ENCODE data around the gene KHDRBS2. TPM values are rescaled to one million over a fixed set of nuclear protein-coding genes. Genes with fewer than 3 reads are reported as not detected.
A peak's percentile ranks its signal among the peaks of the same experiment; 100 is the strongest.

Gene KHDRBS2
- total RNA-seq, 1 donor from 2014 or later = 0.41 TPM

DNA sequence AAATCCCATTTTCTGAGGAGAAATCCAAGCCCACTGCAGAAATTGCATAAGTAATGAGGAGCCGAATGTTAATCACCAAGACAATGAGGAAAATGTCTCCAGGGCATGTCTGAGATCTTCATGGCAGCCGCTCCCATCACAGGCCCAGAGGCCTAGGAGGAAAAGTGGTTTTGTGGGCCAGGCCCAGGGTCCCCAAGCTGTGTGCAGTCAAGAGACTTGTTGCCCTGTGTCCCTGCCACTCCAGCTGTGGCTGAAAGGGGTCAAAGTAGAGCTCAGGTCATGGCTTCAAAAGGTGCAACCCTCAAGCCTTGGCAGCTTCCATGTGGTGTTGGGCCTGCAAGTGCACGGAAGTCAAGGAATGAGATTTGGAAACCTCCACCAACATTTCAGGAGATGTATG, 276.6 kb downstream of the KHDRBS2 start:
- no peak for DNase-seq

DNA sequence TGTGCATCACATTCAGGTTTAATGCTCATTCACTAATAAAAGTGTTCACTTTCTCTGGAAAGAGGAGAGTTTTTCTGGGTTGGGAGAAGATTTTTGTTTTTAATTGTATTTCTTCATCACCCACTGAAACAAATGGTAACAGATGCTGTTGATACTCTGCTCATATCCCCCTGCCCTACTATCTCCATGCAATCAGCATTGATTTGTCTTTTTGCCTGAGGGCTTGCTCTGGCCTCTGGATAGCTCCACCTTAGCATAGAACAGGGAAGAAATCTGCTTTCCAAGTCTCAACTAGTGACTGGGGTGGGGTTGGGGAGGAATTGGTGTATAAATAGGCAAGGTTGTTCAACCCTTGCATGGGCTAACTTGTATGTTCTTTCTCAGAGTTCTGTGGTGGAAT, 296.4 kb downstream of the KHDRBS2 start:
- DNase-seq = no peak

DNA sequence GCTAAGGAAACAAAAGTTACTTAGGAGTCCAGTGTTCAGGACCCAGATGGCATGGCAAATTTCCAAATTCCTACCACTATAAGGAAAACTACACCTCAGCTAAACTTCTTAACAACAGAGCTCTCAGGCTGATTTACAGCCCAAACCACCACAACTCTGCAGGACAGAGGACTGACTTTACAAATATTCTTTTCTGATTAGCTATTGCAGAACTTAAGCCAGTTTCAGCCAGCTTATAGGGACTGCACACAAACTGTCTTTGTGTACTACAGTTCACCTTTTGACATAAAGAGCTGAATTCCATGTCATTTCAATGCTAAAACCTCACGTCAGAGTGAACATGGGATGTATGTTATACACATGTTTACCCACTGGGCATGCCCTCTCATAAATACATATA, 305.4 kb downstream of the KHDRBS2 start:
- DNase-seq = no peak

DNA sequence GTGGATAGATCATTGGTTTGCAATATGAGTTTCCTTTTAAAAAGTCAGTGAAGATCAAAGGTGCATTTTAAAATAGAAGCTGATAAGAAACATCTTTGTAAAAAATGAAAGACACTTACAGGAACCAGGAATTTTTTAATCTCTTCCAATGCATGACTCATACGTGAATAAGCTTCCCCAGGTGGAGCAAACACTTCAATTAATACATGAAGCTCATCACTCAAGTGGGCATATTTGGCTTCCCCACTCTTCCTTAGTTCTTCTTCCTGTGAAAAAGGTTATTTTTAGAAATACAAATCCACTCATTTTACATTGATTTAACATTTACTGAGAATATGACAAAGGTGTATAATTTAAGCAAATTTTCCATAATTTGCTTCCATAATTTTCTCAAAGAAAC, 308.1 kb downstream of the KHDRBS2 start:
- DNase-seq = no peak

DNA sequence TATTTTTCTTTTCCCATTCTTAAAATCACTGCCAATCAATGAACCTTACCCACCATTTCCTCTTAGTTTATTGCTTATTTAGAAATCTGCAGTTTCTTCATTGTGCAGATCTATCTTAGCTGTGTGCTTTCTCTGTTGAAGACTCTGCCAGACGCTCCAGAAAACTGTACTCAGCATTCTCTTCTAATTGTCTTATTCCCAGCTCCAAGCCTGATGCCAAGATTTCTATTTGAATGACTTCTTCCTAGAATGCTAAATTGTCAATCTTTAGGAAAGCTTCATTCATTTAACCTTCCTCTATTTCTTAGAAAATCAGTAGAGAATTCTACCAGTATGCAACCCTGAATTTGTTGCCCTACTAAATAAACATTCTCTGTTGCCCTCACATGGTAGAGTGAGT, 308.9 kb downstream of the KHDRBS2 start:
- no peak for DNase-seq

DNA sequence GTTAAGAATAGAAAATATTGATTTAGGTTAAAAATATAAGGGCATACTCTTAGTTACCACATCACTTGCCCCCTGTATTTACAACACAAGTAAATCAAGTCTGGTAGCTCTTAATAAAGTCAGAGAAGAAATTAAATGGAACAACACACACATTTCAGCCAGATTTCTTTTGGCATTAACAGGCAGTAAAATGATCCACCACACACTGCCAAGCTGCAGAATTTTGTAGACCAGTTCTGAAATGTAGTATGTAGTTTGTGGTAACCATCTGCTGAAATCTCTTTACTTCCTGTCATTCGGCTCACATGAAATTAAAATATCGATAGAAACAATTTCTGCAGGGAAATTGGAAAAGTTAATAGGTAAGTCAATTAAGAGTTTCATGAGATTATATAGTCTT, 326.8 kb downstream of the KHDRBS2 start:
- DNase-seq = no peak

DNA sequence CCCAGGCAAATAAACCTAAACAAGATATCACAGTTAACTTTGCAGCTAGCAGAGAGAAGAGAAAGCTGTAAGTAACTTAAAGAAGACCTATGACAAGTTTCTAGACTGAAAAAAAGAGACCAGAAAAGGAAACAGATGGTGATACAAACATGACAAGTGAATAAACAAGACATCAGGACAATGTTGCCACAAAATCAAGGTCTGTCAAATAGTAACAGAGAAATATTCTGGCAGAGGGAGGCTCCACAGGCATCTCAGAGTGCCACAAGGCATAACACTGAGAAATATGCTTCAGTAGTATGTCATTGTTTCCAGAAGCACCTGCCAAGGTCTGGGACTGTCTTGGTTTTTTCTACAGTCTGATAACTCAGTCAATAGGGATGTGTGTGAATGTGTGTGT, 332.2 kb downstream of the KHDRBS2 start:
- no peak for DNase-seq

DNA sequence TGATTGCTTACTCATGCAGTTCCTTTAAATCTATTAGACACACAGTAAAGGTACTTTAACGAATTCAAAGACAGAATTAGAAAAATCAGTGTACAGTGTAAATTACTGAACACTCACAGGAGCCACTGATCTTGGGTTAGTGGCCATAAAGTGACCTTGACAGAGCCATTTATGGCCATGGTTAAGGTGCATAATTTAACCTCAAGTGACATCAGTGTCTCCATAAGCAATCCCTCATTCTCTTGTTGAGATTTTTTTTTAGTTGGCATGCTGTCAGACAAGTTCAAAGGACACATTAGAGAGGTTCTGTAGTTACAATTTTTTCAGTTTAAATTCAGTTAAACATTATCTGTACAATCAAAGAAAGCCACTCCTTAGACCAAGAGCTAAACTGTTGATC, 334.4 kb downstream of the KHDRBS2 start:
- no peak for DNase-seq

DNA sequence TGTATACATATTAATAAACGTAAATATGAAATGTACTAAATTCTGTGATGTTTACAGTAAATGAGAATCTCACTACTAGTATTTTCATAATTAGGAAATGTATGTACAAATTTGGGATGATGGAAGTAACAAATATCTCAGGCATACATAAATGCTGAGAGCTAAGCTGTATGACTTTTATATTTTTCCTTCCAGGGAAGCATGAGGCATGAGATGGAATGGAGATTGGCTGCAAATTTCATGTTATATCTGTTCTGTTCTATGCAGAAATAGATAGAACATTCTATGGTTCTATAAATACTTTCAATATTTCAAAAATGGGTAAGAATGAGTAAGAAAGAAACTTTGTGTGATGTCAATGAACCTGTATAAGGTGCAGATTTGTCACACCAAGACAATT, 335.2 kb downstream of the KHDRBS2 start:
- DNase-seq = no peak

DNA sequence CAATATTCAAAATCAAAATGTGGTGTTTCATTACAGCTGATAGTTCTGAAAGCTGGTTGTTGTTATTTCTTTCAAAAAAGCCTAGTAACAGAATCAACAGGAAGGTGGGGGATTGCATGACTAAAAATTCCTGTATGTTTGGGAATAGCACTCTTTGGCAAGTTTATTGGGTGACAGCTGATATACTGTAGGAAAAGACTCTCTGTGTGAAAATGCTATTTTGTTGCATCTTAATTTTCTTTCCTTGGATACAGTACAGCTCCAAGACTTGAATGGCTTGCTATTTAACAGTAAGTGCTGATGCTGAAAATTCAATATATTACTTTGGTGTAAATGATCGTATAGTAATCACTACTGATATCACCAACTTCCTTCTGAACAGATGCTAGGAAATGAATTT, 336.1 kb downstream of the KHDRBS2 start:
- DNase-seq = no peak

DNA sequence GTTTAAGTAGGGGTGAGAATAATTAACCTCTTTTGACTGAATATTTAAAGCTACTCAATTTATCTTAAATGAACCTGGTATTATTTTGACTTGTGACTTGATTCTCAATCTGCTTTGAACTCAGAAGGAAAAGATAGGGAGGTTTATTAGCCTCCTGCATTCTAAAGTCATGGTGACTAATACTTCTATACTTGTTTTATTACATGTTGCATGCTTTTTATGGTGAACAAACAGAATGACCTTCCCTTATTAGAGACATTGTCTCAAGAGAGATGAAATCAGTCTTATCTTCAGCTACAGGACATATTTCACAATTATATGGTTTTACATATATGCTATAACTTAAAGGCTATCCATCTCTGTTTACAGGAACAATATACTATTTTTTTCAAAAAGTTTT, 336.9 kb downstream of the KHDRBS2 start:
- no peak for DNase-seq

DNA sequence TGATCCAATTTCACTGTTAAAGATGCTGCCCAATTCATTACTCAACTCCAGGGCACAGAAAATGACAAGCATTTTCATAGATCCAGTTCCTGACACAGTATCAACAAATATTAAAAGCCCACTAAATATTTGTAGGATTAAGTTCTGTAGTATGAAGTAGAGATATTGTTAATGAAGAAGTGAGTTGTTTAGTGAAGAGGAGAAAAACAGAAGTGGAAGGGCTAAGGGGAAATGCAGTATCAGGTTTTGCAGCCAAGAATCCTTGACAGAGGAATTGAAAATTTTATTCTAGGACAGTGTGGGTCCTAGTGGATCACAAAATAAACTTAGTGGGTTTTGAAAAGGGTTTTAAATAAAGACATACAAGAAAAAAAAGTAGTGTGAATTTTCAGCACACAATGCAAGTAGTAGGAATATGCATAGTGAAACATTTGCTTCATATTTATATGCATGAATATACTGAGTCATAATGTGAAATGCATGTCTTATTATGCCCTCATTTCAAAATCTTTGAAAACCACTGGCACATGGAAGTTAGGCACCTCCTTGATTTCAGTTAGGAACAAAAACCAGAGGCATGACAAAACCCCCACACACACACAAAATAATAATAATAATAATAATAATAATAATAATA, 338.6 kb downstream of the KHDRBS2 start:
- DNase-seq = no peak

DNA sequence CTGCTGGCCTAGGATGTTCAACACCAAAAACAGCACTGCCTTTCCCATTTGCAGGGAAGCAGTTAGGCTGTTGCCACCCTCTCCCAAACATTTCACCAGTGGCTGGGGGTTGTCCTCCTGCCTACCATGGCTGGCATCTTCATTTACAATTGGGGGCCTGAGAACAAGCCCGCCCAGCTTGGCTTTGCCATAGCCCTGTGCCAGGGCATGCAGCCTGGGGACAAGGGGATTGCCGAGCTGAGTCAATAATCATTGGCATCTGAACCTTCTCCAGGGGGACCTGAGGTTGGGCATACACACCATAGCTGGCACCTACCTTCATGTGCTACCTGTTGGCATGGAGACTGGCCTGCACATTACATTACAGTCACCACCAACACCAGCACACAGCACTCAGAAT, 345.1 kb downstream of the KHDRBS2 start:
- DNase-seq = no peak

DNA sequence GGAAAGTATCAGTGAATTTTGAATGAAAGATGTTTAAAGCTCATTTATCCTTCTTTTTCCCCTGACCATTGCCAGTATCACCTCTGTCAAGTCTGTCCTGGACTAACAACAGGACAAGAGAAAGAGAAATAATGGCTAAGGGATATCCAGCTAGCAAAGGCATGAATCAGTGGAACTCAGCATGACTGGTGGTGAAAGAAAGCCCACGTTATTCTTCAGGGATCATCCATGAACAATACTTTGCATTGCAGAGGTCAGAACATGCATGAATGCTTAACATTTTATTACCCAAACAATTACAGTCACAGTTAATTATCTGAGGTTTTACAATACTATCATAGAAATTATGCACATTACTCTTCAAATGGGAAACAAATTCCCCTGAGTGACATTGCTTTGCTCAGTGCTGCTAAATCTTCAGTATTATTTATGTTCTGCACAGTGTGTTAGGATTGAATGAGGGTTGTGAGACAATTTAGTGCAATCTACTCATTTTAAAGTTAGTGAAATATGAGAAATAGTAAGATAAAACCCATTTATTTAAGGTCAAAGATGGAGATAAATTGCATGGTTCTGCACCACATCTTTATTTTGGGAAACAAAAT, 350.7 kb downstream of the KHDRBS2 start:
- DNase-seq = no peak

DNA sequence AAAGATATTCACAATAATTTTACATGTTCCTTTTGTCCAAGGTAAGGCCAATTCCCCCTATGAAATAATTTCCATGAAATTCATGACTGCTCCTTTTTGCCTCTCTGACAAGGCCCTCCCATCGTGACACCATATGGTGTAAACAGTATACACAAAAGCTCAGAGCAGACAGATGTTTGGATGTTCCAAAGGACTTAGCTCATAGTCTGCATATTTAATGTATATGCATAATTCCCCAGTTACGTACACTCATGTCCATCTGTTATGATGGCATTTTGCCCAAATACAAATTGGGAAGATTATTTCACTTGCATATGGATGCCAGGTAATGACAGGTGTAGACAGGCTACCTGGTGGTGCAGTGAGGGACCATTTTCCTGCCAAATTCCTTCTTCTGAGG, 376.5 kb downstream of the KHDRBS2 start:
- peak; percentile 52 for DNase-seq

DNA sequence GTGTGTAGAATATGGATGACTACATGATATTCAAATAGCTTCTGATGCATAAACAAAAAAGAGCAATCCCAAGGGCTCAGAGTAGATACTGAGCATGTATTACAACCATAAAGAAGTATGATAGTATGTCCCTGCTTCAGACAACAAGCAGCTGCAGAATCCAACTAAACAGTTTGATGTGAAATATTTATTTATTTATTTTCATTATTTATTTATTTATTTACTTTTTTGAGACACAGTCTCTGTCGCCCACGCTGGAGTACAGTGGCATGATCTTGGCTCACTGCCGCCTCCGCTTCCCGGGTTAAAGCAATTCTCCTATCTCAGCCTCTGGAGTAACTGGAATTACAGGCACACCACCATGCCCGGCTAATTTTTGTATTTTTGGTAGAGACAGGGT, 384.3 kb downstream of the KHDRBS2 start:
- no peak for DNase-seq

DNA sequence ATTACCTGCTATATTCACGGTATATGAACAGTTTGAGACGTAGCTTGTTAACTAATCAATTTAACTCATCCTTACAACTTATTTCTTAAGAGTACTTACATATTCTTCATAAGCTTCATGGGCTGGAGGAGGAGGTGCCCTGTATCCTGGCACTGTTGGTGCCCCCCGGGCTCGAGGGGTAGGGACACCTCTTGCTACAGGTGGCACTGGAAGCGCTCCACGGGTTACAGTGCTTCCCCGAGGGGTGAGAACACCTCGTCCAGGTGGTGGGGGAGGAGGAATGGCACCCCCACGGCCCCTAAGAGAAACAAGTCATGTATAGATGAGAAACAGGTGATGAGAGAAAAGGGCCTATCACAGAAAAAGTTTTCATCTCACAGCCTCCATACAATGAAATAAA, 391.5 kb downstream of the KHDRBS2 start:
- DNase-seq = no peak

DNA sequence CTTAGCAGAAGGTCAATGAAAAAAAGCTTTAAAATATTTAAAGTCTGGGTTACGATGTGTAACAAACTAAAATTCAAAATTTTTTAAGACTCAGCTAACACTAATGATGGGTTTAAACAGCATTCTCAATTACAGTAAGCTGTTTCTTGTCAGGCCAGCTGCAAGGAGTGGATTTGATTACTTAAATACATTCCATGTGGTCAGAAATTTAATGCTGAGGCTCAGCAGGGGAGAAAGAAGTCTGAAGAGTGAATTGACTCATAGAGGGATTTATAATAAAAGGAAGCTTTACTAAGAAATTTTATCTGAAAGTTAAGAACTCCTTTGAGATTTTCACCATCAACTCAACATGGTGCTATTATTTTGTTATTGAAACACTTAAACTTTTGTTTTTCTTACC, 398.6 kb downstream of the KHDRBS2 start:
- peak; percentile 66 for DNase-seq

DNA sequence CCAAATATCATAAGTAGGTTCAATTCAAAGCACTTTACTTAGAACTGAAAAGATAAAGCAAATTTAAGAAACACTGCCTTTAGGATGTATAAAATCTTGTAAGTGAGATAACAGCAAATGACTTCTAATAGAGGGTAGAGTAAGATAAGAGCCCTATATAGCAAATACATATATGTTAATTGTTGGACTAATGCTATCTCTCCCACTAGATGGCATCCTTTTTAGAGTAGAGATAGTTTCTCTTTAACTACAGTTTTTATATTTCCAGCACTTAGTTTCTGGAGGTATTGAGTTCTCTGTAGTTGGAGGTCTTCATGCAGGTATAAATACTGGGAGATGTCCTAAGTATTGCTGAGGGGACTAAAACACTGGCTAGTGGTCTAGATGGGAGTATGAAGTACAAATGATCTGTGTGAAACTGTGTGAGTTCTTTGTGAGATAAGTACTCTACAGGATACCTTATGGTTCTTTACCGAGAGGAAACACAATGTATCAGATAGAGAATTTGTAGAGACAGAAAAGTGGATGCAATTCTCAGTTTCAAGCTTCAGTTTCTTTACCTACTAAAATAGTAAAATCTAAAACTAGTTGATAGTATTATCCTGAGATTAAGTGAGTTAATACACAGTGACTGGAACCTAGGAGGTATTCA, 399.3 kb downstream of the KHDRBS2 start:
- peak; percentile 40 for DNase-seq

DNA sequence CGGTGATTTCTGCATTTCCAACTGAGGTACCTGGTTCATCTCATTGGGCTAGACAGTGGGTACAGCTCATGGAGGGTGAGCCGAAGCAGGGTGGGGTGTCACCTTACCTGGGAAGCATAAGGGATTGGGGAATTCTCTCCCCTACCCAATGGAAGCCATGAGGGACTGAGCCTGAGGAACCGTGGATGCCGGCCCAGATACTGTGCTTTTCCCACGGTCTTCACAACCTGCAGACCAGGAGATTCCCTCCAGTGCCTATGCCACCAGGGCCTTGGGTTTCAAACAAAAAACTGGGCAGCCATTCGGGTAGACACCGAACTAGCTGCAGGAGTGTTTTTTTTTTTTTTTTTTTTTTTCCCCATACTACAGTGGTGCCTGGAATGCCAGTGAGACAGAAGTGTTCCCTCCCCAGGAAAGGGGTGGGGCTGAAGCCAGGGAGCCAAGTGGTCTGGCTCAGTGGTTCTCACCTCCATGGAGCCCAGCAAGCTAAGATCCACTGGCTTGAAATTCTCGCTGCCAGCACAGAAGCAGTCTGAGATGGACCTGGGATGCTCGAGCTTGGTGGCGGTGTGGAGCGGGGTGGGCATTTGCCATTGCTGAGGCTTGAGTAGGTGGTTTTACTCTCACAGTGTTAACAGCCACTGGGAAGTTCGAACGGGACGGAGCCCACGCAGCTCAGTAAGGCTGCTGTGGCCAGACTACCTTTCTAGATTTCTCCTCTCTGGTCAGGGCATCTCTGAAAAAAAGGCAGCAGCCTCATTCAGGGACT, 416.2 kb downstream of the KHDRBS2 start:
- no peak for DNase-seq

DNA sequence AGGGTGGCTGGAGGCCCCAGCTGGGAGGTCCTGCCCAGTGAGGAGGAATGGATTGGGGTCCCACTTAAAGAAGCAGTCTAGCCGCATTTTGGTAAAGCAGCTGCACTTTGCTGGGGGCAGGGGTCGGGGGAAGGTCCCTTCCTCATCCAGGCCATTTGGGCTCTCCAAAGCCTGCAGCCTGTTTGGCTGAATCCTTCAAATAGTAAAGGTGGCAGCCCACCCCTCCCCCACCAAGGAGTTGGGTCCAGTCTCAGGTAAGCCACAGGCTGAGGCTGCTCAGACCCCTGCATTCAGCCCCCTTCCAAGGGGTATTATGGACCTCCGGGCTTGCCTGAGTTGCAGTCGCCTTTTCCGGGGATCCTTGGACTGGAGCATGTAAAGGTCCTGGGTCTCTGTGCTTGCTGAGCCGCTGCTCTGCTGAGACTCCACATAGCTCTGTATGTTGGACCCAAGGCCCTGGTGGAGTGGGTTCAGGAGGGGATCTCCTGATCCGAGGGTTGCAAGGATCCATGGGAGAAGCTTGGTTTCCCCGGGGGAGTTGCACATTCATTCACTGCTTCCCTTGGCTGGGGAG, 417.4 kb downstream of the KHDRBS2 start:
- DNase-seq = no peak

DNA sequence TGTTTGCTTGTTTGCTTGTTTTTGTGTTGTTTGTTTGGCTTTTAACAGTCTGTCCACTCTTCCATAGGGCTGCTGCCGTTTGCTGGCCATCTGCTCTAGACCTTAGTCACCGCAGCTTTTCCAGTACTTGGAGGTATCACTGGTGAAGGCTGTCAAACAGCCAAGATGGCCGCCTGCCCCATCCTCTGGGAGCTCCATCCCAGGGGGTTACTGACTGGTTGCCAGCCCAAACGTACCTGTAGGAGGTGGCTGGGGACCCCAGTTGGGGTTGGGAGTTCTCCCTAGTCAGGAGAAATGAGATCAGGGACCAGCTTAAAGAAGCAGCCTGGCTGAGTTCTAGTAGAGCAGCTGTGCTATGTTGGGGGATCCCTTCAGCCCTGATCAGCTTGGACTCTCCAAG, 418.4 kb downstream of the KHDRBS2 start:
- no peak for DNase-seq

DNA sequence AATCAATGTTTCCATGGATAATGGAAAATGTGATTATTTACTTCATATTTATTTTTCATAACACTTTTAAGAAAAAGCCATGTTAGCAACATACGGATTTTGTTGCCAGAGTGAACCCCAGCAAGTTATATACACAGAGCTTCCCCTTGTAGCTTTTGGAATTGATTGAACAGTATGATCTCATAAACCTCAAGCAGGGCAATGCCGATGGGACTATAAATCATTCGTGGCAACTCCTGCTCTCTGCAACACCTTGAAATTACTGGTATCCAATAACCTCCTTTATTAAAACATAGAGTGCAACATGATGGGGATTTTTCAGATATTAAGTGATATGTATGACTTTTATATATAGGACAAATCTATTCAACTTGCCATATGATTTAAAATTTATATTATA, 428.5 kb downstream of the KHDRBS2 start:
- DNase-seq = no peak

Data from tongue (tissue), 2 donors.